Heart right ventricle (tissue), 16 donors: ENCODE data around the gene VTI1B. TPM values are rescaled to one million over a fixed set of nuclear protein-coding genes. Genes with fewer than 3 reads are reported as not detected.

ENCODE experiments used
- ATAC-seq, 8 donors: fragments of 200-7000 bp; cut with Tn5 transposase; one replicate each; pipeline ENCODE4 v1.9.1; 2020; ENCODE audit warnings: mild to moderate bottlenecking in 8 of 8, moderate library complexity in 8 of 8, moderate number of reproducible peaks in 1 of 8
- DNase-seq, 2 donors: peaks; one replicate each; pipeline ENCODE4 v3.0.0-alpha.2; 2020
- H3K27ac ChIP-seq, 10 donors: fragments of 200-600 bp; sonication (generic) in 2 of 10; one replicate each; pipeline versions ENCODE4 v1.5.0 to v1.8.0; 2020 to 2022; ENCODE audit warnings: mild to moderate bottlenecking in 3 of 10
- H3K27me3 ChIP-seq, 7 donors: fragments of 200-600 bp; one replicate each; pipeline ENCODE4 v1.8.0; 2021 to 2022; ENCODE audit warnings: mild to moderate bottlenecking in 2 of 7
- H3K36me3 ChIP-seq, 9 donors: fragments of 200-600 bp; sonication (generic) in 1 of 9; one replicate each; pipeline versions ENCODE4 v1.5.0 to v1.8.0; 2020 to 2022; ENCODE audit warnings: mild to moderate bottlenecking in 2 of 9
- H3K4me1 ChIP-seq, 9 donors: fragments of 200-600 bp; sonication (generic) in 1 of 9; one replicate each; pipeline versions ENCODE4 v1.5.0 to v1.8.0; 2020 to 2022; ENCODE audit warnings: mild to moderate bottlenecking in 4 of 9
- H3K4me3 ChIP-seq, 10 donors: fragments of 200-600 bp; sonication (generic) in 2 of 10; one replicate each; pipeline versions ENCODE4 v1.5.0 to v1.8.0; 2020 to 2022; ENCODE audit warnings: mild to moderate bottlenecking in 7 of 10, moderate library complexity in 2 of 10
- H3K9me3 ChIP-seq, 11 donors: fragments of 200-600 bp in 10 of 11; sonication (generic) in 2 of 11; one replicate each; pipeline versions ENCODE4 v1.5.0 to v1.8.0; 2013 to 2022; ENCODE audit warnings: mild to moderate bottlenecking in 2 of 11, control low read depth in 1 of 11, moderate library complexity in 1 of 11
- CTCF ChIP-seq, 9 donors: fragments of 200-600 bp; sonication (generic) in 2 of 9; IDR thresholded peaks; one replicate each; pipeline versions ENCODE4 v1.5.0 to v1.8.0; 2021 to 2022; ENCODE audit warnings: antibody characterized with exemption in 9 of 9, mild to moderate bottlenecking in 5 of 9, moderate library complexity in 1 of 9
- WGBS, 2 donors: extraction: QIAGEN DNeasy Blood & Tissue Kit; methylation state at CpG; one replicate each; pipeline ENCODE4 v1.1.7; 2013; ENCODE audit warnings: inconsistent platforms in 1 of 2; 5-methylcytosine and 5-hydroxymethylcytosine counted together
- intact Hi-C, 10 donors: fragments of 100-400 bp; cut with DNase I; formaldehyde crosslinking; loops; one replicate each; pipeline versions ENCODE4 v1.11.1 to v1.14.2; 2022
- polyA plus RNA-seq, 2 donors: library from polyadenylated mRNA; stranded (reverse); fragments of 200-250 nt; gene quantifications; one replicate each; pipeline ENCODE4 v1.2.3, GENCODE V29; 2013
- total RNA-seq, 10 donors: library from RNA; stranded (reverse); fragmentation: NEBNext Ultra II Directional in 3 of 10; extraction: Animal tissue kit (Norgen Biotek cat#: 25700) in 3 of 10; gene quantifications; one replicate each; pipeline versions ENCODE4 v1.2.1 to v1.2.4, GENCODE V29; 2021 to 2023
- donor health status: Arrhythmogenic right ventricular cardiomyopathy.
- donor health status: ischemic (EF 13 %, LVEDD 7.1; RV severe dilation, severe dysfunction).
- donor health status: healthy with polysubstance abuse.
- donor health status: DM: no; HTN: yes; CAD: no.
- donor health status: DM: no; HTN: no; CAD: no.
- donor health status: ischemic (EF 25% LVEDD 6.9; RV normal size, moderate dysfunction).
- donor health status: ischemic (EF 25% LVEDD 5.7; RV mildly dilated, moderate dysfunction).
- donor health status: healthy.
- donor health status: DM: yes; HTN: yes; CAD: no.
- donor health status: Ischemic cardiomyopathy.
- donor health status: ischemic (EF 35%, LVEDD 5.7; RV mildly dilated, moderate dysfunction).
- donor health status: nonischemic (EF 11% LVEDD 7.7; RV severe dilation, severe dysfunction).
- donor health status: DM: yes; HTN: yes; CAD: no.
- donor health status: PGD.
- donor health status: ischemic (EF 29% LVEDD 5.4; RV normal size, mild dysfunction).
- donor health status: nonischemic (EF 23%, LVEDD 6.1; RV moderate dilation, normal function).

VTI1B gene
- total and polyA plus RNA-seq, 12 donors, result 64.7 to 153 (median 121) TPM

- ATAC-seq, result no peak
- Histone ChIP-seq H3K4me3 (no peak overlapping the region), H3K27me3 (no peaks in the 10 kb centered on the region), H3K27ac (peak overlapping the region in 1 of 10 donors; percentile 39), H3K9me3 (no peaks in the 10 kb centered on the region), H3K4me1 (peaks cover 0 to 21% (median 3%) of the 10 kb centered on the region in 9 donors), H3K36me3 (peaks cover 0 to 61% (median 26%) of the 10 kb centered on the region in 9 donors)
- no peak for DNase-seq
- TF ChIP-seq CTCF (IDR thresholded peaks at IDR 0.05), result no peak
- intact Hi-C loops, result no loop called here
- WGBS, 2 donors, result 95% methylated on average over 3 of the region's 3 CpGs
Measured at GRCh38 chr14:67646131-67646530, 28.3 kb downstream of the VTI1B start.

- 54 to 69% methylated on average over 5 of the region's 5 CpGs for WGBS, 2 donors
- intact Hi-C loops, result no loop called here
- peak overlapping the region in 4 of 10 donors; percentile 12 to 54 (median 36) for H3K27ac ChIP-seq
- no peaks in the 10 kb centered on the region for H3K27me3 ChIP-seq
- H3K36me3 ChIP-seq, result peaks cover 0 to 54% (median 19%) of the 10 kb centered on the region in 9 donors
- H3K4me1 ChIP-seq, result peaks cover 0 to 21% (median under 1%) of the 10 kb centered on the region in 9 donors
- H3K9me3 ChIP-seq, result no peaks in the 10 kb centered on the region
- TF ChIP-seq CTCF (IDR thresholded peaks at IDR 0.05), result no peak
- DNase-seq (peak; percentile 12 to 15), ATAC-seq (peak in 7 of 8 donors; percentile 17 to 93 (median 76))
- no peak overlapping the region for H3K4me3 ChIP-seq
Measured at GRCh38 chr14:67645414-67645813, 29.0 kb downstream of the VTI1B start.

- no peak for TF ChIP-seq CTCF (IDR thresholded peaks at IDR 0.05)
- intact Hi-C loops, result no loop called here
- H3K27ac ChIP-seq, result peak overlapping the region in 5 of 10 donors; percentile 10 to 47 (median 32)
- peaks cover 0 to 44% (median 11%) of the 10 kb centered on the region in 9 donors for H3K36me3 ChIP-seq
- no peak for DNase-seq
- no peak overlapping the region for H3K4me3 ChIP-seq
- no peaks in the 10 kb centered on the region for H3K9me3 ChIP-seq
- WGBS, 2 donors, result 39 to 57% methylated on average over 2 of the region's 2 CpGs
- peak in 6 of 8 donors; percentile 25 to 71 (median 64) for ATAC-seq
- H3K4me1 ChIP-seq, result peaks cover 0 to 21% (median 0%) of the 10 kb centered on the region in 9 donors
- no peaks in the 10 kb centered on the region for H3K27me3 ChIP-seq
Measured at GRCh38 chr14:67644428-67644827, 30.0 kb downstream of the VTI1B start.

DNA sequence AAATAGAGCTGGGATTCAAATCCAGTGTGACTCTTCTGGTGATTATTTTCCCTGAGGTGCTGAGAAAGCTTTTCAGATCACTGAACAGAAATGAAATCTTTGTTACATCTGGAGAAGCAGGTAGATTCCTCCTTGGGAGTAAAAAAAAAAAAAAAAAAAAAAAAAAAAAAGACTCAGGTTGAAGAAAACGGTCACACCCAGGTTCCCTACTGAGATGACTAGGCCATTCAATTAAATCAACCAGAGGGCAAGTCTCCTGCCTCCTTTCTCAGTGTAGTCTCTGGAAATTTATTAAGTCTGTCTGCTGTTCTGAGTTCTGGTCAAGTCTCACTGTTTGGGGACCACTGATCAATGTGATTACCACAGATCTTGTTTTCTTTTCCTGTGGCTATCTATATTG, 30.7 kb downstream of the VTI1B start:
- Histone ChIP-seq H3K4me3 (no peak overlapping the region), H3K4me1 (peaks cover 0 to 21% (median 0%) of the 10 kb centered on the region in 9 donors), H3K9me3 (no peaks in the 10 kb centered on the region), H3K27me3 (no peaks in the 10 kb centered on the region), H3K27ac (peak overlapping the region in 1 of 10 donors; percentile 32), H3K36me3 (peaks cover 0 to 37% (median 4%) of the 10 kb centered on the region in 9 donors)
- no peak for DNase-seq
- intact Hi-C loops, result no loop called here
- TF ChIP-seq CTCF (IDR thresholded peaks at IDR 0.05), result no peak
- no peak for ATAC-seq
- 67 to 71% methylated on average over 1 of the region's 1 CpG for WGBS, 2 donors
